Suppressor macrophage (primary cell): Measurements from ENCODE around the gene PRKAR2A.
"Not testable (repeated sequence)": the region's sequence is repeated elsewhere in the genome, so short reads cannot be mapped to it uniquely, and the experiment has no call there.

Experiments
- DNase-seq, 4 experiments: peaks; one replicate each; pipeline ENCODE4 v3.0.0-alpha.2; 2020 to 2022

The PRKAR2A gene

DNA sequence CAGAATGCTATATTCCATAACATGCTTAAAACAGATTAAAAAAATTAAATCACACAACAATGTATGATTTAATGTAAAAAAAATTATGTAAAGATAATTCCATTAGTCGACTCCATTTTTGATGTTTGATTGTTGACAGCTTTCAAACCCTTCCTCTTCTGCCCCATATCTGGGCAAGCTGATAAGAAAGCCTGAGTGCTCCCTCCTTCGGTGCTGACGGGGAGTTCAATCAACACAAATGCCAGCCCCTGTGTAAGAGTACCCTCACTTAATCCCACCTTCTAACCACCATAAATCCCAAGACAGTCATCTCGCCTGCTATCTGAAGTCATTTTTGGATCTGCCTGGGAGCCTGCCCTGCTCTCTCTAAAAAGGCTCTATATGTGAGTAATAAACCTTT, 70.8 kb downstream of the PRKAR2A start:
- DNase-seq = peak in 1 of 4 experiments; percentile 7

DNA sequence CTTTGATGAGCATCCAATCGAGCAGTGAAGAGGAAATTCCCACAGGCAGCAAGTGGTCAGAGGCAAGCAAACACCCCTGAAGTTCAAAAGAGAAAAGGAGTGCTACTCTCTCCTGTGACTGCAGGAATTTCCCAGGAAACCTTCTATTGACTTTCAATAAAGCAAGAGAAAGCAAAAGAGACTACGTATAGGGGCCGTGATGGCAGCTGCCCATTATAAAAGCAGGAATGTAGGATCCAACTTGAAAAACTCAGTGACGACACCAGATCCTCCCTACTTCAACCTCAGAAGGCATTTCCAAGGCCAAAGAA, 77.5 kb downstream of the PRKAR2A start:
- DNase-seq = no peak

DNA sequence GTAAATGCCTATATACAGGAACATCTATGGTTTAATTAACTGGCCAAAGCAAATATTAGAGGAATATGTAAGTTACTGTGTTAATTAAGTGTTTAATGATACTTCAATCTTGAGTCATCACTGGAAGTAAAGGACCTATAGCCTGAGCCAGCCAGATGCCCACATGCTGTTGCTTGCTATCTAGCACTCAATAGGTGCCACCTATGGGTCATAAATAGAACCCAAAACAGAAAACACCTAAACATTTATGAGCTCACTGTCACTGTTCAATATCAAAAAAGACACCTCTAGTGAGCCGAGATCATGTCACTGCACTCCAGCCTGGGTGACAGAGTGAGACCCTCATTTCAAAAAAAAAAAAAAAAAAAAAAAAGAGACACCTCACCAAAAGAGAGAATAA, 82.3 kb downstream of the PRKAR2A start:
- DNase-seq = peak in 2 of 4 experiments; percentile 21 to 28

DNA sequence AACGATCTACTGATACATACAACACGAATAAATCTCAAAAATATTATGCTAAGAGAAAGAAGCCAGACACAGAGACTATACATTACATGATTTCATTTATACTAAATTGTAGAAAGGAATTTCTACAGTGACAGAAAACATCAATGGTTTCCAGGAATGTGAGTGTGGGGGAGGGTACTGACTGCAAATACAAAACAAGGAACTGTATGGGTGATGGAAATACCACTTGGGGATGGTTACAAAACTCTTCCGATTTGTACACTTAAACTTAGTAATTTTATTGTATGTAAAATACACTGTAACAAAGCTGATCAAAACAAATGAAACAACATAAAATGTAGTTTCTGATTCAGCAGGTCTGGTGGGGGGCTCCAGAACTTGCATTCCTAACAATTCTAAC, 84.9 kb downstream of the PRKAR2A start:
- peak in 2 of 4 experiments; percentile 29 to 47 for DNase-seq

DNA sequence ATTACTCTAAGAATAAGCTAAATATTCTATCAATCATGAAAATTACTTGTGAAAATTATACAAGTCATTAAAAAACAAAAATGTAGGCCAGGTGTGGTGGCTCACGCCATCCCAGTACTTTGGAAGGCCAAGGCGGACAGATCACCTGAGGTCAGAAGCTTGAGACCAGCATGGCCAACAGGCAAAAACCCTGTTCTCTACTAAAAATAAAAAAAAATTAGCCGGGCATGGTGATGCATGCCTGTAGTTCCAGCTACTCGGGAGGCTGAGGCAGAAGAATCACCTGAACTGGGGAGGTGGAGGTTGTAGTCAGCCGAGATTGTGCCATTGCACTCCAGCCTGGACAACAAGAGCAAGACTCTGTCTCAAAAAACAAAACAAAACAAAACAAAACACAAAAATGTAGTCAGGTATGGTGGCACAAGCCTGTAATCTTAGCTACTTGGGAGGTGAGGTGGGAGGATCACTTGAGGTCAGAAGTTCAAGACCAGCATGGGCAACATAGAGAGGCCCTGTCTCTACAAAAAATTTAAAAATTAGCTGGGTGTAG, 87.6 kb downstream of the PRKAR2A start:
- DNase-seq = not testable (repeated sequence)

DNA sequence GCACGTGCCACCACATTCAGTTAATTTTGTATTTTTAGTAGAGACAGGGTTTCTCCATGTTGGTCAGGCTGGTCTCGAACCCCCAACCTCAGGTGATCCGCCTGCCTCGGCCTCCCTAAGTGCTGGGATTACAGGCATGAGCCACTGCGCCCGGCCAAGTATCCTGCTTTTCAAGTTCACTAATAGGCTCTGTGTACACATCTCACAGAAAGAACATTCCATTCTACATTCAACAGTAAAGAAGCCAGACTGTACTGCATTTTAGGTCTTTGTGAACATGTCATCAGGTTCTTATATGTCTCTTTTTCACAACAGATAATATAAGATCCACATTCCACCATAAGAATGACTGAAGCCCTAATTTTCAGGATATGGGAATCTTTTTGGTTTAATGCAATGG, 88.1 kb downstream of the PRKAR2A start:
- DNase-seq = not testable (repeated sequence)

DNA sequence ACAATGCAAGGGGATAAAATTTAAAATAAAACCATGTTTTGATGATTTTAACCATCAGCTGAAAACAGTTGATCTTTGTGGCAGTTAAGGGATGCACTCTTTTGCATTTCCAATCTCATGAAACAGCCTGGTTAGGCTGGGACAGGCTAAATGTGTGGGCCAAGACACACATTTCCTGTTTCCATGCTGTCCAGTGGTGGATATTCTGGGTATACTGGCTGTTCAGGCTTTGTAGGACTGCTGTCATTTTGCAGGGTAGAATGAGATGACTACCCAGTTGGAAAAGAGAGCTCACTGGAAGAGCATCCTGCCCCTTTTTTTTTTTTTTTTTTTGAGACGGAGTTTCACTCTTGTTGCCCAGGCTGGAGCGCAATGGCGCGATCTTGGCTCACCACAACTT, 88.6 kb downstream of the PRKAR2A start:
- DNase-seq = no peak

DNA sequence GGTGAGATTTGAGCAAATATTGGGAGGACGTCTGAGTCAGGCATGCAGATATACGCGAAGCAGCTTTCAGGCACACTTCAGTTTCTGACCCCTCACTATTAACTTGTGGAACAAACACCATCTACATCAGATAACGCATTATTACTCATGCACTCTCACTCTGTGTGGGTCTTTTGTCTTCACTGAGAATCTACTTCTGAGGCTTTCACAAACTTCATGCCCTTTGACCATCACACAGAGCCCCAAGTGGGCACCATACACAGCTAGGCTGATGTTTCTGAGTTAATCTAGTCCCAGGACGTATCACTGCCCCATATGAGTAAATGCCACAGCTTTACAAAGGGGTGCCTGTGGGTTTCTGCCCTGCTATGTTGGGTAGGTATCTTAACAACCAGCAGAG, 91.0 kb downstream of the PRKAR2A start:
- no peak for DNase-seq

DNA sequence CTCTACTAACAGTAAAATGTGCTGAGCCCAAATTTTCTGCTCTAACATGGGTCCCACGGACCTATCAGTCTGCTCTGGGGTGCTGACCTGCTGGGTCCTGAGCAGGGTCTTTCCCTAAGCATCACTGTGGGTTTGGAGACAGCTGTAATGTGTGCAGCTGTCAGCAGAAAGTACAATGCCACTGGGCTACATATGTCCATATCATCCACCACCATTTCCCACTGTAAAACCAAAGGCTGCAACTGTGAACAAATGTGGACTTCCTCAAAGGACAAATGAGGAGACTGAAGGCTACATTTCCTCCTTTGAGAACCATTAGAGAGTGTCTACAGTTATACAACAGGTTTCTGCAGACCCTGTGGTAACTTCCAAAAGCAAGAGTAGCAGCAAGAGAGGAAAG, 96.8 kb downstream of the PRKAR2A start:
- DNase-seq = peak; percentile 54 to 80 (median 60)

DNA sequence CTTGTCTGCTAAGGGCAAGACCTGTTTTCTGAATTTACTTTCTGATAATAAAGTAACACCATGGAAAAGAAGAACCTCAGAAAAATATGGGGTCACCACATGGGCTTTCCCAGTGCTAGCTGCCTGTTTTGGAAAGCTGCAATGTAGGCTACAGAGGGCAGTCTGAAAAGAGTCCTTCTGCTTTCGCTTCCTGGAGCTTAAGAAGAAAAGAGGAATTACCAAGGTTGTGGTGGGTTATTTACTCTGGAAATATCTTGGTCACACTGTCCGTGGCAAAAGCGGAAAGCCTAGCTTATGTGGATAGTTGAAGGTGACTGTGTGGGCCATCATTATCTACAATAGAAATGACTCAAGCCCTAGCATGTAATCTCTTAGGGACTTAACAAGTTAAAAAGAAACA, 98.9 kb downstream of the PRKAR2A start:
- DNase-seq = peak; percentile 81 to 96 (median 90)

DNA sequence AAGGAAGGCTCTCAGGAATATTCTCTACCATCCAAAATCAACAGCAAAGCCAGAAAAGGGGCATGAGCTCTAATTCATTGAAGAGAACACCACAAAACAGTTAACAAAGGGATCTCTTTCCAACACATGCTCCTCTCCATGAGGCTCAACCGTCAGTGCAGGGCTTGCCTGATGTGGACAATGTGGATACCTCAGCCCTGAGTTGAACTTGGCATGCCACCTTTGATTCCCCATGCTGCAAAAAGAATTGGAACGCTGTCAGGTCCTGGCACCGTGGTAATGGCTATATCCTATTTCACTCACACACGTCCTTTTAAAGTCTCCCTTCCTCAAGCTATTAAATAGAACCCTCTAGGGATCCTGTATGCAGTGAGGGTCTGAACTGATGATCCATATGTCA, 100.0 kb downstream of the PRKAR2A start:
- DNase-seq = no peak

DNA sequence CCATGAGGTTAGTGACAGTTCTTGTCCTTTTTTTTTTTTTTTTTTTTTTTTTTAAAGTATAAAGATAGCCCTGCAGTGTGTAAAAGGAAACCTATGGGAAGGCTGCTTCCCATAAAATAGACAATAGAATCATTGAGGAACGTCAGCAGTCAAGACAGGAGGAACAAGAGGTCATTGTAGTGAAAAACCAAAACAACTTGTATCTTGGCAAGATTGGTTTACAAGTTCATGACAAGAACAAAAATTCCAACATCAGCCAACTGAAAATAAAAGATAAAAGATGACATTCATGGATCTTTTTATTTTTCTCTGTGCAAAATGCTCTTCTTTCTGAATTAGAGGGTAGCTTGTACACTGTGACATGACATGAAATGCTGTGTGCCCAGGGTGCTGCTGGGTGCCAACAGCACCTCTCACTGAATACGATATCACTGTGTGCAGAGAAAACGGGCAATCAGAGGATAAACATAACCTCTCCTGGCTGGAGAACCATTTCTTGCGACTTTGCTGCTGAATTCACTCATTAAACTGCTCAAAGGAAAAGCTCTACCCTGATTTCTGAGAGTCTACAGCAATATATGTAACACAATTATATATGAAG, 100.6 kb downstream of the PRKAR2A start:
- peak in 1 of 4 experiments; percentile 22 for DNase-seq

DNA sequence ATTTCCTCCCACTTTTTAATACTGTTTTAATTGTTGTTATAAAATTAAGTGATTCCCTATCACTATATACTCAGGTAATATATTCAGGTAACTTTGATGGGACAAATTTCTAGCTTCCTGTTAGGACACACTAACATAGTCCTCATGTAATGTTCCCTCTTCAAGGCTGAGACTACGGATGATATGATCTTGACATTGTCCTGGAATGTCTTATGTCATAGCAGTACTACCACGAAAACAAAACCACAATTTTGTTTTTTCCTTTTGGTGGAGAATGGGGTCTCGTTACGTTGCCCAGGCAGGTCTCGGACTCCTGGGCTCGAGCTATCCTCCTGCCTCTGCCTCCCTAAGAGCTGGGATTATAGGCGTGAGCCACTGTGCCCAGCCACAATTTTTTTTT, 103.9 kb downstream of the PRKAR2A start:
- no peak for DNase-seq

DNA sequence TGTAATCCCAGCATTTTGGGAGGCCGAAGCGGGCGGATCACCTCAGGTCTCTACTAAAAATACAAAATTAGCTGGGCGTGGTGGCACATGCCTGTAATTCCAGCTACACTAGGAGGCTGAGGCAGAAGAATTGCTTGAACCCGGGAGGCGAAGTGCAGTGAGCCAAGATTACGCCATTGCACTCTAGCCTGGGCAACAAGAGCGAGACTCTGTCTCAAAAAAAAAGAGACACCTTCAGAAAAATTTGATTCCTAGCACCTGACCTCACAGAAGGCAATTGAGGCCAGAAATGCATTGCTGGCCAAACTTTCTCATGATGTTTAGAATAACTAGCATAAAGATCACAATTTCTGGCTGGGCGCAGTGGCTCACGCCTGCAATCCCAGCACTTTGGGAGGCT, 106.4 kb downstream of the PRKAR2A start:
- not testable (repeated sequence) for DNase-seq

DNA sequence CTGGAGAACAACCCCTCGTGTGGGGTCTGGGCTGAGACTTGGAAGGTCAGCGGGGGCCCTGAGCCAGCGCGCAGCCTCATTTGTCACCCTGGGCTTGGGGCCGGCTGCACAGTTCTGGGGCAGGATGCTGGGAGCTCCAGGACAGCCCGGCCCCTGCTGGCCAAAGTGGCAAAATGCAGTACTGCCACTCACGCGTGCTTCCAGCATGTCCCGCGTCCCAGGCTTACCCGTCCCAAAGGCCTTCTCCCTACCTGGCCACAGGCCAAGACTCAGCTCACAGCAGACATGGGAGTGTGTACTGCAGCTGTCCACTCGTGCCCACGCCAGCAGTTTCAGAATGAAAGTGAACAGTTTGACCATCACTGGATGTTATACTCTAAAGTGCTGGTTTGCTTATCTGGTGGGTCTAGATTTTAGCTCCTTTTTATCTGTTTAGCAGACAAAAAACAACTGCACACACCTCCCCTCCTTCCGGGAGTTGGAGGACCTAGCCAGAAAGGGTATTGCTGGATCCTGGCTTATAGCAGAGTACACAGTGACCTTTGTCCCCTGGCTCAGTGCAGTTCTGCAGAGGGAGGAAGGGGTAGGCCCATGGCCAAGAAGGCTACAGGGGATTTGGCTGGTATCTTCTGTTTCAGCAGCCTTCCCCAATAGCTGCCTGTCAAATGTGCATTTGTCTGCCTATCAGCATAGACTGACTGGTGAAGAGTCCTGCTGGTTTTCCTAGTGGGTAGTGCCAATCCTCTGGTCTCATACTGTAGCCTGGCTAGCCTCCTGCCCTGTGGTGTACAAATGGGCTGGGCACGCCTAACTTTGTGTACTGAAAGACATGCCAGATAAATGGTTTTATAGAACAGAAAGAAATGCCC, 107.5 kb downstream of the PRKAR2A start:
- DNase-seq = peak; percentile 68 to 87 (median 81)

DNA sequence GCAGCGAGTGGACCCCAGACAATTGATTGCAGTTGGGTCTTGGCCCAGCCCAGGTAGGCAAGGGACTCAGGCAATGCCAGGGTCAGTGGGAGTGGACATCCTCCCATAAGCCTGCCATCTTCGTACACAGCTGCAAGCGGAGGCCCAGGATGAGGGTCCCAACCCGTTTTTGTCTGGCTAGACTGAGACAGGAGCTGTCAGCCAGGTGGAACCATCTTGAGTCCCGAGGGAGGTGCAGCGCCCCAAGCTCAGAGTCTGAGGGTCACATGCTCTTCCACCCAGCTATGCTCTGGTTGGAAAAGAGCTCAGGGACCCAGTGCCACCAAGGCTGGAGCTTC, 108.1 kb downstream of the PRKAR2A start:
- DNase-seq = no peak

DNA sequence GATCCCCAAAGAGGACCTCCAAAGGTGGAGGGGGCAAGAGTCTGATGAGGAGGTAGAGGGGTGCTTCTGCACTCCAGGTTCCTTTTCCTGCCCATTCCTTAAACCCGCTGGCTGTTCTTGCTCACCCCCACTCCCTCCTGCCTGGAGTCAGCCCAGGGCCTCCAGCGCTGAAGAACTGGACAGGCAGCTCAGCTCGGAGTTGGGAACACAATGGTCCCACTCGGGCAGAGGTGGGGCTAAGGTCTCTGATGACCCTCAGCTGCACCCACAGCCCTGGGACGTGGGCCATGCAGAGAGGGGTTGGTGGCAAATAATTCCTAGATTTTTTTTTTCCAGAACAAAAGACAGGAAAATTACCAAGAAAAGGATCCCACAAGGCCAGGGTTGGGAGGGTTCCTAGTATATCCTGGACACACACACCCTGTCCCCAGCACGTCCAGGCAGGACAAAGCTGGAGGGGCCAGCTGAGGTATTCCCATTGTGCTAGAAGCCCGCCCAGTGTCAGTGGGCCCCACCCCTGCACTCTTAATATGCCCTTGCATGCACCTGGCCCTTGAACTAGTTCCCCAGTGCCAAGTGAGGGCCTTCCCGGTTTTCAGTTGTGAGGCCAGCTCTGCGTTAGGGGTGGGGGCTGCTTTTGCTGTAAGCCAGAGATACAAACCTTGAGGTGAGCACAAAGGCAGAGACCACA, 108.6 kb downstream of the PRKAR2A start:
- no peak for DNase-seq

DNA sequence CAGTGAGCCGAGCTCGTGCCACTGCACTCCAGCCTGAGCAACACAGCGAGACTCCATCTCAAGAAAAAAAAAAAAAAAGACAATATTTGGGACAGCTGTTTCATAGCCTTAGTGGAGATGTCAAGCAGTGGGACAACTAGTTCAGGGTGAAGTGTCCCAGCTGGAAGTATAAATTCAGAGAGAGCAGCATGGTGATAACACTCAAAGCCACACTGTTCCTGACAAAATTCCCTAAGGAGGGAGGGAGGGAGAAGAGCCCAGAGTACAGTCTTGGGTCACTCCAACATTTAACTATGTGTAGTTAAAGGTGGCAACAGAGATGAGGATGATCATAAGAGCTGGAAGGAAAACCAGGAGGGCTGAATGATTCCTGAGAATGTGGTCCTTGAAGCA, 109.5 kb downstream of the PRKAR2A start:
- DNase-seq = no peak

DNA sequence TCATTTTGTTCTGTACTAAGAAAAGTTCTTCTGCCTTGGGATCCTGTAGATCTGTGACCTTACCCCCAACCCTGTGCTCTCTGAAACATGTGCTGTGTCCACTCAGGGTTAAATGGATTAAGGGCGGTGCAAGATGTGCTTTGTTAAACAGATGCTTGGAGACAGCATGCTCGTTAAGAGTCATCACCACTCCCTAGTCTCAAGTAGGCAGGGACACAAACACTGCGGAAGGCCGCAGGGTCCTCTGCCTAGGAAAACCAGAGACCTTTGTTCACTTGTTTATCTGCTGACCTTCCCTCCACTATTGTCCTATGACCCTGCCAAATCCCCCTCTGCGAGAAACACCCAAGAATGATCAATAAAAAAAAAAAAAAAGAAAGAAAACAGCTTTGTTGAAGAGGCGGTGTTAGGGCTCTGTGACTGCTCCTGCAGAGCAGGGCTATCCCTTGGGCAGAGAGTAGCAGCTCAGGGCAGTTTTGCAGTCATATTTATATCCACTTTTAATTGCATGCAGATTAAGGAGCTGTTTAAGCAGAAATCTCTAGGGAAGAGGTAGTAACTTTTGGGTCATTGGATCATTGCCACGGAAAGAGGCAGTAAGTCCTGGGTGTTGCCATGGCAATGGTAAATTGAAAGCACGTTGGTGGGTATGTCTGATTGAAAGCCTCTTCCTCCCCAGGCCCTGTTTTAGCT, 112.5 kb downstream of the PRKAR2A start:
- DNase-seq = peak; percentile 19 to 47 (median 36)

DNA sequence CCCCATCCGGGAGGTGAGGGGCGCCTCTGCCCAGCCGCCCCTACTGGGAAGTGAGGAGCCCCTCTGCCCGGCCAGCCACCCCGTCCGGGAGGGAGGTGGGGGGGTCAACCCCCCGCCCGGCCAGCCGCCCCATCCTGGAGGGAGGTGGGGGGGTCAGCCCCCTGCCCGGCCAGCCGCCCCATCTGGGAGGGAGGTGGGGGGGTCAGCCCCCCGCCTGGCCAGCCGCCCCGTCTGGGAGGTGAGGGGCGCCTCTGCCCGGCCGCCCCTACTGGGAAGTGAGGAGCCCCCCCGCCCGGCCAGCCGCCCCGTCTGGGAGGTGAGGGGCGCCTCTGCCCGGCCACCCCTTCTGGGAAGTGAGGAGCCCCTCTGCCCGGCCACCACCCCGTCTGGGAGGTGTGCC, 113.1 kb downstream of the PRKAR2A start:
- not testable (repeated sequence) for DNase-seq

DNA sequence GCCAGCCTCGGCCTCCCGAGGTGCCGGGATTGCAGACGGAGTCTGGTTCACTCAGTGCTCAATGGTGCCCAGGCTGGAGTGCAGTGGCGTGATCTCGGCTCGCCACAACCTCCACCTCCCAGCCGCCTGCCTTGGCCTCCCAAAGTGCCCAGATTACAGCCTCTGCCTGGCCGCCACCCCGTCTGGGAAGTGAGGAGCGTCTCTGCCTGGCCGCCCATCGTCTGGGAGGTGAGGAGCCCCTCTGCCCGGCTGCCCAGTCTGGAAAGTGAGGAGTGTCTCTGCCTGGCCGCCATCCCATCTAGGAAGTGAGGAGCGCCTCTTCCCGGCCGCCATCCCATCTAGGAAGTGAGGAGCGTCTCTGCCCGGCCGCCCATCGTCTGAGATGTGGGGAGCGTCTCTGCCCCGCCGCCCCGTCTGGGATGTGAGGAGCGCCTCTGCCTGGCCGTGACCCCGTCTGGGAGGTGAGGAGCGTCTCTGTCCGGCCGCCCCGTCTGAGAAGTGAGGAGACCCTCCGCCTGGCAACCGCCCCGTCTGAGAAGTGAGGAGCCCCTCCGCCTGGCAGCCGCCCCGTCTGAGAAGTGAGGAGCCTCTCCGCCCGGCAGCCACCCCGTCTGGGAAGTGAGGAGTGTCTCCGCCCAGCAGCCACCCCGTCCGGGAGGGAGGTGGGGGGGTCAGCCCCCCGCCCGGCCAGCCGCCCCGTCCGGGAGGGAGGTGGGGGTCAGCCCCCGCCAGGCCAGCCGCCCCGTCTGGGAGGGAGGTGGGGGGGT, 113.7 kb downstream of the PRKAR2A start:
- not testable (repeated sequence) for DNase-seq

DNA sequence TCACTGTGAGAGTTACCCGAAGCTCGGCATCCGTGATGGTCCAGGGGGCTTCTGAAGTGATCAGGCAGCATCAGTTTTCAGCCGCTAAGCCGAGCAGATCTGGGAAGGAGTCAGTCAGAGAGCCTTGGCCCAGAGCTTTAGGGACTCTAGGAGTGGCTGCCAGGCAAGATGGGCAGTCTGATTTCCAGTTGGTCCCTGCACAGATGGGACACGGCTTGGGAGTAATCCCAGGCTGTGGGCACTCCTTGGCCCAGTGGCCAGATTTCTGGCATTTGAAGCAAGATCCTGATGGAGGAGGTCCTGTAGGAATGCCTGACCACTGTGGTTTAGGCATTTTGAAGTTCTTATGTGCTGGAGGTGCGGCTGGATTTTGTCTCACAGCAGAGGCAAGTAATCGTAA, 120.2 kb downstream of the PRKAR2A start:
- no peak for DNase-seq
